HepG2 (cell line): ENCODE measurements around the gene INTS12. TPM values are rescaled to one million over a fixed set of nuclear protein-coding genes. Genes with fewer than 3 reads are reported as not detected.

ENCODE experiments used
- CREB1 ChIP-seq, 2 experiments: fragments of 450-650 bp in 1 of 2; IDR thresholded peaks; 2 replicates each; pipeline ENCODE4 v1.6.1; 2016 to 2017; ENCODE audit warnings: control low read depth in 1 of 2, mild to moderate bottlenecking in 1 of 2, missing compliant biosample characterization in 1 of 2, missing genetic modification characterization in 1 of 2
- DMTF1 ChIP-seq: sonication (generic); formaldehyde crosslinking; IDR thresholded peaks from 2 replicates; pipeline ENCODE4 v1.4.0; 2020; ENCODE audit warnings: mild to moderate bottlenecking, missing genetic modification reagents
- HES4 ChIP-seq: sonication (generic); formaldehyde crosslinking; IDR thresholded peaks from 2 replicates; pipeline ENCODE4 v1.9.0; 2021; ENCODE audit warnings: mild to moderate bottlenecking, missing genetic modification reagents, borderline replicate concordance
- HOMEZ ChIP-seq: IDR thresholded peaks from 2 replicates; pipeline ENCODE4 v1.6.1; 2016; ENCODE audit warnings: low read depth
- KDM3A ChIP-seq: IDR thresholded peaks from 2 replicates; pipeline ENCODE4 v1.6.1; 2018; ENCODE audit warnings: low read depth, missing compliant biosample characterization
- KDM5B ChIP-seq: sonication (generic); formaldehyde crosslinking; IDR thresholded peaks from 2 replicates; pipeline ENCODE4 v1.4.0; 2020; ENCODE audit warnings: missing genetic modification reagents, mild to moderate bottlenecking, borderline replicate concordance
- MBNL3 ChIP-seq: fragments of 250-450 bp; sonication (Bioruptor Pico); conservative IDR thresholded peaks from 2 replicates; pipeline ENCODE4 v1.8.0; 2022; ENCODE audit warnings: mild to moderate bottlenecking, inconsistent platforms
- NCOA1 ChIP-seq: sonication (generic); formaldehyde crosslinking; IDR thresholded peaks from 2 replicates; pipeline ENCODE4 v1.9.0; 2021; ENCODE audit warnings: missing genetic modification reagents
- ONECUT2 ChIP-seq: sonication (generic); formaldehyde crosslinking; IDR thresholded peaks from 2 replicates; pipeline ENCODE4 v1.4.0; 2020; ENCODE audit warnings: missing genetic modification reagents
- ZNF512B ChIP-seq: sonication (generic); formaldehyde crosslinking; IDR thresholded peaks from 2 replicates; pipeline ENCODE4 v1.5.1; 2020; ENCODE audit warnings: missing genetic modification reagents, mild to moderate bottlenecking, borderline replicate concordance
- ZNF761 ChIP-seq: sonication (generic); formaldehyde crosslinking; conservative IDR thresholded peaks from 2 replicates; pipeline ENCODE4 v1.4.0; 2020; ENCODE audit warnings: mild to moderate bottlenecking, missing genetic modification reagents
- polyA plus RNA-seq, 8 experiments: library from polyadenylated mRNA; depleted of rRNA in 3 of 8; stranded (reverse) in 7 of 8; unstranded in 1 of 8; fragments of >200 nt; fragmentation: Illumina TruSeq in 4 of 8; extraction: Trizol in 4 of 8; gene quantifications; 2 replicates each; pipeline versions ENCODE4 v1.2.1 to v1.2.3, GENCODE V29; 2011 to 2016; ENCODE audit warnings: low read depth in 4 of 8, missing spikeins in 1 of 8, mixed read lengths in 1 of 8; ENCODE audit not compliant: insufficient read depth in 1 of 8
- total RNA-seq, 5 experiments: library from RNA; depleted of rRNA; stranded (reverse); fragments of >200 nt; fragmentation: Illumina TruSeq; extraction: Trizol; gene quantifications; 2 replicates each; pipeline ENCODE4 v1.2.3, GENCODE V29; 2016; ENCODE audit warnings: low read depth in 1 of 5
- TF ChIP-seq, protein P1 (sequence below): sonication (generic); formaldehyde crosslinking; IDR thresholded peaks from 2 replicates; pipeline ENCODE4 v1.9.0; 2021; ENCODE audit warnings: missing genetic modification reagents, borderline replicate concordance
- TF ChIP-seq, protein P2 (sequence below): sonication (generic); formaldehyde crosslinking; IDR thresholded peaks from 2 replicates; pipeline ENCODE4 v1.4.0; 2020; ENCODE audit warnings: mild to moderate bottlenecking, low read depth, missing genetic modification reagents

The INTS12 gene
- total and polyA plus RNA-seq, 2 of the 13 experiments (the other 11 are each of a cell fraction or from before 2014, with no cell fraction given): 20.2 to 21.1 TPM

DNA sequence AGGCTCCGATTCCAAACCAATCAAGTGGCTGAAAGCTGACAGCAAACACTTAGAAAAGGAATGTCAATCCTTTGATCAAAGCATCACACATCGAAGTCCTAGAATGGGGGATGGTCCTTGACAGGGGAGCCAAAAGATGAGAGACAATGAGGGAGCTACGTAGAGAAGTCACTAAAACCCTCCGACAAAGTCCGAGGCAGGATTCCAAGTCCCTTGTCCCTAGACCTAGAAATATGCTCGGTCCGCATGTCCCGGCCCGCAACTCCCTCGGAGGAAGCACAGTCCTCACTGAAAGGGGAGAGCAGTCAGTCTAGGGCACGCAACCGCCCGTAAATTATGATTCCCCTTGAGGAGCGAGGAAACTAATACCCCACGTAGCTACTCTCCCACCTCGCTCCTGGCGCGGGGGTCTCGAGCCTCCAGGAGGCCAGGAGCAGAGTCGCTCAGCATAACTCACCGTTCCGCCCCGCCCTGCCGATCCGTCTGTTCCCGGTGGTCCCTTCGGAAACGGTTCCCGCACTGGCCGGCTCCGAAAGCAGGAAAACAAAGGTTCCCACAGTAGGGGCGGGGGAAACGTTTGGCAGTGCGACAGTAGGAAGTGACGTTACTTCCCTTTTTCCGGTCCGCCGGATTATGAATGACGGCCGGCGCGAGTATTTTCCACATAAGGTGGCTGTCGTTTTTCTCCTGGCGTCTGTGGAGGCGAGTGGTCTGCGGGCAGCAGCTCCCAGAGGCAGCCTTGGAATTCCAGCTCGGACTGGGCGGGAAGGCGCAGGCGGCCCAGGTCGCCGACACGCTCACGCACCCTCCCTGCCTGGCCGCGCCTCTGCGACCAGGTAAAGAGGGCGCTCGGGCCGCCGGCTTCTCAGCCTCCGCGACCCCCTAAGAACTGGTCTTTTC is at the start of gene INTS12, which contains the start of gene GSTCD (continued):
- TF ChIP-seq, protein P1, sequence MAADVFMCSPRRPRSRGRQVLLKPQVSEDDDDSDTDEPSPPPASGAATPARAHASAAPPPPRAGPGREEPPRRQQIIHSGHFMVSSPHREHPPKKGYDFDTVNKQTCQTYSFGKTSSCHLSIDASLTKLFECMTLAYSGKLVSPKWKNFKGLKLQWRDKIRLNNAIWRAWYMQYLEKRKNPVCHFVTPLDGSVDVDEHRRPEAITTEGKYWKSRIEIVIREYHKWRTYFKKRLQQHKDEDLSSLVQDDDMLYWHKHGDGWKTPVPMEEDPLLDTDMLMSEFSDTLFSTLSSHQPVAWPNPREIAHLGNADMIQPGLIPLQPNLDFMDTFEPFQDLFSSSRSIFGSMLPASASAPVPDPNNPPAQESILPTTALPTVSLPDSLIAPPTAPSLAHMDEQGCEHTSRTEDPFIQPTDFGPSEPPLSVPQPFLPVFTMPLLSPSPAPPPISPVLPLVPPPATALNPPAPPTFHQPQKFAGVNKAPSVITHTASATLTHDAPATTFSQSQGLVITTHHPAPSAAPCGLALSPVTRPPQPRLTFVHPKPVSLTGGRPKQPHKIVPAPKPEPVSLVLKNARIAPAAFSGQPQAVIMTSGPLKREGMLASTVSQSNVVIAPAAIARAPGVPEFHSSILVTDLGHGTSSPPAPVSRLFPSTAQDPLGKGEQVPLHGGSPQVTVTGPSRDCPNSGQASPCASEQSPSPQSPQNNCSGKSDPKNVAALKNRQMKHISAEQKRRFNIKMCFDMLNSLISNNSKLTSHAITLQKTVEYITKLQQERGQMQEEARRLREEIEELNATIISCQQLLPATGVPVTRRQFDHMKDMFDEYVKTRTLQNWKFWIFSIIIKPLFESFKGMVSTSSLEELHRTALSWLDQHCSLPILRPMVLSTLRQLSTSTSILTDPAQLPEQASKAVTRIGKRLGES (CRISPR knock-in tag): no peak
- peak; percentile 85; the same call in 1 of the 2 replicates for TF ChIP-seq HES4
- peak; percentile 99 for TF ChIP-seq KDM3A (CRISPR knock-in tag)
- TF ChIP-seq HOMEZ (CRISPR knock-in tag): peak; percentile 92
- peak; percentile 98 for TF ChIP-seq ZNF761 (CRISPR knock-in tag)
- TF ChIP-seq DMTF1 (CRISPR knock-in tag): no peak
- TF ChIP-seq, protein P2, sequence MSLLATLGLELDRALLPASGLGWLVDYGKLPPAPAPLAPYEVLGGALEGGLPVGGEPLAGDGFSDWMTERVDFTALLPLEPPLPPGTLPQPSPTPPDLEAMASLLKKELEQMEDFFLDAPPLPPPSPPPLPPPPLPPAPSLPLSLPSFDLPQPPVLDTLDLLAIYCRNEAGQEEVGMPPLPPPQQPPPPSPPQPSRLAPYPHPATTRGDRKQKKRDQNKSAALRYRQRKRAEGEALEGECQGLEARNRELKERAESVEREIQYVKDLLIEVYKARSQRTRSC (CRISPR knock-in tag): 0 out of 2 replicates have a peak, but pooled peaks have one; percentile 25
- peak; percentile 93; the same call in 1 of the 2 replicates for TF ChIP-seq KDM5B (CRISPR knock-in tag)
- TF ChIP-seq CREB1 (IDR thresholded peaks at IDR 0.05): peak; percentile 95
- peak; percentile 99 for TF ChIP-seq CREB1 (CRISPR knock-in tag; IDR thresholded peaks at IDR 0.05)
- TF ChIP-seq NCOA1 (CRISPR knock-in tag): peak; percentile 75; the same call in 1 of the 2 replicates
- TF ChIP-seq ONECUT2 (CRISPR knock-in tag): no peak
- TF ChIP-seq ZNF512B: peak; percentile 14; the same call in 1 of the 2 replicates
- TF ChIP-seq MBNL3 (CRISPR knock-in tag): no peak
